Gastroesophageal sphincter (tissue), 4 donors: Measurements from ENCODE around the gene CEBPG. TPM values are rescaled to one million over a fixed set of nuclear protein-coding genes. Genes with fewer than 3 reads are reported as not detected.

Experiments
- ATAC-seq: fragments of 150-250 bp; one replicate; pipeline ENCODE4 v1.9.1; 2016; ENCODE audit warnings: mild to moderate bottlenecking, moderate library complexity
- H3K27ac ChIP-seq, 4 donors: fragments of 200-600 bp; sonication (generic) in 3 of 4; 1 replicate in 3 of 4; 2 replicates in 1 of 4; pipeline ENCODE4 v1.5.1; 2016 to 2019
- H3K27me3 ChIP-seq: fragments of 200-600 bp; sonication (generic); one replicate; pipeline ENCODE4 v1.5.1; 2019
- H3K36me3 ChIP-seq, 2 donors: fragments of 200-600 bp; sonication (generic); one replicate each; pipeline ENCODE4 v1.5.1; 2019; ENCODE audit warnings: control low read depth in 1 of 2
- H3K4me1 ChIP-seq, 3 donors: fragments of 200-600 bp; sonication (generic); 1 replicate in 2 of 3; 2 replicates in 1 of 3; pipeline ENCODE4 v1.5.1; 2016 to 2019; ENCODE audit warnings: control low read depth in 2 of 3
- H3K4me3 ChIP-seq, 2 donors: fragments of 200-600 bp; sonication (generic); one replicate each; pipeline ENCODE4 v1.5.1; 2019; ENCODE audit warnings: mild to moderate bottlenecking in 1 of 2, moderate library complexity in 1 of 2
- H3K9me3 ChIP-seq, 3 donors: fragments of 200-600 bp; sonication (generic); one replicate each; pipeline ENCODE4 v1.5.1; 2017 to 2019; ENCODE audit warnings: control low read depth in 2 of 3
- CTCF ChIP-seq, 4 experiments: fragments of 200-600 bp in 2 of 4; fragments of 450-650 bp in 2 of 4; sonication (generic) in 1 of 4; IDR thresholded peaks; one replicate each; pipeline ENCODE4 v1.5.1; 2017 to 2019; ENCODE audit warnings: antibody characterized with exemption in 4 of 4, mild to moderate bottlenecking in 2 of 4, moderate library complexity in 2 of 4
- EP300 ChIP-seq: sonication (generic); formaldehyde crosslinking; IDR thresholded peaks from one replicate; pipeline ENCODE4 v1.6.1; 2017; ENCODE audit warnings: antibody characterized with exemption, mild to moderate bottlenecking
- POLR2A ChIP-seq, 2 donors: fragments of 450-650 bp; IDR thresholded peaks; one replicate each; pipeline ENCODE4 v1.6.1; 2017; ENCODE audit warnings: antibody characterized with exemption in 2 of 2, mild to moderate bottlenecking in 2 of 2, moderate library complexity in 1 of 2
- POLR2AphosphoS5 ChIP-seq: sonication (generic); formaldehyde crosslinking; IDR thresholded peaks from one replicate; pipeline ENCODE4 v1.6.1; 2017; ENCODE audit warnings: antibody characterized with exemption
- WGBS, 2 donors: methylation state at CpG; one replicate each; pipeline ENCODE4 v1.1.5; 2018; ENCODE audit warnings: low coverage in 1 of 2; 5-methylcytosine and 5-hydroxymethylcytosine counted together
- total RNA-seq, 4 donors: library from RNA; depleted of rRNA; stranded (reverse); fragments of >200 nt; gene quantifications; one replicate each; pipeline ENCODE4 v1.1.0, GENCODE V29; 2016

The CEBPG gene
- total RNA-seq, 4 donors from 2014 or later = 23.8 to 34.9 (median 26.2) TPM

DNA sequence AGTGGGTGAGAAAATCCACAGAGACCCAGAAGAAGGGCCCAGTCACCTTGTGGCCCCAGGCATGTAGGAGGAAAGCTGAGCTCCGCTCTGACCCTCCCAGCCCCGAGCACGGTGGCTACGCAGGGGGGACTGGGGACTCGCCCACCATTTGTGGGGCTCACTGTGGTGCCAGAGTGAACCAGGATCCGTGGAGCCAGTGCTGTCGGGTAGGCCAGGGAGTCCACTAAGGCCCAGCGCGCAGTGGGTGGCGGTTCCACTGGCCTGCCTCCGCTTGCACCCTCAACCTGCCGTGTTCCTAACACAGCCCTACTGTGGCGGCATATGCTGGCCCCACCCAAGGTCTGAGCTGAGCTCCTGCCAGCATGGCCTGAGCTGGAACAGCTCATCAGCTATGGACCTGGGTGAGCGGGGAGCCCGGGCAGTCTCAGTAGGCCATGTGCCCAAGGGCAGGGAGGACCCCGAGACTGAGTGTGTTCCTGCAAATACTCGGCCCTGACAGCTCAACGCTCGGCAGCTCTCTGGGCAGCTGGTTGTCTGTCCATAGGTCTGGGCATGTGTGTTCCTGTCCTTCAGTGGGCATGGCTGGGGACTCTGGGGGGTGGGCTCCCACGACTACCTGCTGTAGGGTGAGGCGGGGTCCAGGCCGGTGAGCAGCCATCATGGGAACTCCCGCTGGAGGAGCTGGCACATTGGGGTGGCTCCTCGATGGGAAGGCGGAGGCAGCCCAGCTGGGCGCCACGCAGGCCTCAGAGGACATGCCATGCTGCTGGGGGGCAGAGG is 36.6 kb downstream of the CEBPG start:
- H3K36me3 ChIP-seq = peaks cover 0 to 66% of the 10 kb centered on the region in 2 donors
- H3K27ac ChIP-seq = no peak overlapping the region
- ATAC-seq = no peak
- H3K4me3 ChIP-seq = no peak overlapping the region
- TF ChIP-seq CTCF (IDR thresholded peaks at IDR 0.05) (no peak), POLR2A (IDR thresholded peaks at IDR 0.05) (no peak), POLR2AphosphoS5 (no peak), EP300 (no peak)
- no peaks in the 10 kb centered on the region for H3K9me3 ChIP-seq
- no peaks in the 10 kb centered on the region for H3K27me3 ChIP-seq
- H3K4me1 ChIP-seq = peaks cover 0 to 18% (median 3%) of the 10 kb centered on the region in 3 donors
- WGBS, 2 donors = 88% methylated on average over 4 of the region's 27 CpGs; no CpG with 5 or more reads in 1 of the 2 donors

DNA sequence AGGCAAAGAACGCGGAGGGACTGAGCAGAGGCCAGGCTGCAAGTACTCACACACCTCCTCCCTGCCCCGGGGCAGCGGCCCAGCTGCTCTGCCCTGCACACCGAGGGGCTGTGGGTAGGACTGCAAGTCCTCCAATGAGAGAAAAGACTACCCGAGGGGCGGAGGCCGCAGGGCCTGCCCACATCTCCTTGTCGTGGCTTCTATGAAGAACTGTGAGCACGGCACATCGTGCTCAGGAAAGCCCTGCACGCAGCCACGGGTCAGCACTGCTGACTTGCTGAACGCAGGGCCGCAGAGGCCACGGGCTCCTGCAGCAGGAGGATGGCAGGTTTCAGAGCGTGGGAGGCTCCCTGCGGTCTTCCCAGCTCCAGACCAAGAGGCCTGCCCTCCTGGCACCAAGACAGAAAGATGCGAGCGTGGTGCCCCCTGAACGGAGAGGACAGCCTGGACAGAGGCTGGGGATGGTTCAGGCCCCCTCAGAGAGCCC is 37.4 kb downstream of the CEBPG start:
- no peak for ATAC-seq
- peaks cover 0 to 10% (median 0%) of the 10 kb centered on the region in 3 donors for H3K4me1 ChIP-seq
- no peaks in the 10 kb centered on the region for H3K9me3 ChIP-seq
- H3K4me3 ChIP-seq = no peak overlapping the region
- H3K27me3 ChIP-seq = no peaks in the 10 kb centered on the region
- no peak overlapping the region for H3K27ac ChIP-seq
- TF ChIP-seq POLR2AphosphoS5 (no peak), CTCF (IDR thresholded peaks at IDR 0.05) (no peak), EP300 (no peak), POLR2A (IDR thresholded peaks at IDR 0.05) (no peak)
- WGBS, 2 donors = 87 to 91% methylated on average over 3 to 6 of the region's 21 CpGs
- H3K36me3 ChIP-seq = peaks cover 0 to 60% of the 10 kb centered on the region in 2 donors

DNA sequence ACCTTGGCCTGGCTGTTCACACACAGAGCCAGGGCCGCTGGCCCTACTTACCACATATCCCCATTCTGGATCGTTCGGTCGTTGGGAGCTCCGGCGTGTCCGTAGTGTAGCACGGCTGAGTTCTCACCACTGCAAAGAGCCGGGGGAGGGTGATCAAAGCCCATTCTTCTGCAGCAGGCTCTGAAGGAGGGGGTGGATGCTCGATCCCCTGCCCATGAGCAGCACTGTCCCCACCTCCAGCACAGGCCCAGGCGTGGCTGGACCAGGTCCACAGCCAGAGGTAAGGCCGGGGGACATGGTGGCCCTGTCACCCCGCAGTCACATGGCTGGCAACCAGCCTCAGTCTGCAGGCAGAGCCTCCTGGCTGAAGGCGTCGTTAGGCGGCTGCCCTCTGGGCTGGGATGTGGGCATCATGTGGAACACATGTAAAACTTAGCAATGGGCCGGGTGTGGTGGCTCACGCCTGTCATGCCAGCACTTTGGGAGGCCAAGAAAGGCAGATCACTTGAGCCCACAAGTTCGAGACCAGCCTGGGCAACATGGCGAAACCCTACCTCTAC is 38.2 kb downstream of the CEBPG start:
- H3K27ac ChIP-seq = no peak overlapping the region
- H3K9me3 ChIP-seq = no peaks in the 10 kb centered on the region
- no peaks in the 10 kb centered on the region for H3K27me3 ChIP-seq
- ATAC-seq = no peak
- no CpG with 5 or more reads among the region's 20 CpGs for WGBS, 2 donors
- no peak overlapping the region for H3K4me3 ChIP-seq
- H3K4me1 ChIP-seq = peaks cover 0 to 7% (median 0%) of the 10 kb centered on the region in 3 donors
- no peak for TF ChIP-seq EP300
- TF ChIP-seq POLR2AphosphoS5 = no peak
- no peak for TF ChIP-seq CTCF (IDR thresholded peaks at IDR 0.05)
- no peak for TF ChIP-seq POLR2A (IDR thresholded peaks at IDR 0.05)
- peaks cover 0 to 60% of the 10 kb centered on the region in 2 donors for H3K36me3 ChIP-seq

- H3K36me3 ChIP-seq = peaks cover 0 to 53% of the 10 kb centered on the region in 2 donors
- TF ChIP-seq POLR2A (IDR thresholded peaks at IDR 0.05) (no peak), POLR2AphosphoS5 (no peak), CTCF (IDR thresholded peaks at IDR 0.05) (no peak), EP300 (no peak)
- H3K4me3 ChIP-seq = no peak overlapping the region
- no peaks in the 10 kb centered on the region for H3K27me3 ChIP-seq
- no peaks in the 10 kb centered on the region for H3K9me3 ChIP-seq
- H3K4me1 ChIP-seq = peaks cover 0 to 5% (median 0%) of the 10 kb centered on the region in 3 donors
- no peak for ATAC-seq
- WGBS, 2 donors = 88 to 92% methylated on average over 4 to 7 of the region's 18 CpGs
- no peak overlapping the region for H3K27ac ChIP-seq
Observed at GRCh38 chr19:33412601-33413425, 39.3 kb downstream of the CEBPG start.
